ENCODE data around the gene SPRED3. TPM values are rescaled to one million over a fixed set of nuclear protein-coding genes. Genes with fewer than 3 reads are reported as not detected.

SPRED3 gene
- total RNA-seq, 1 donor from 2014 or later: 3.2 TPM

- no peaks in the 10 kb centered on the region for H3K9me3 Mint-ChIP-seq (ENCODE audit: unreplicated experiment)
- DNase-seq (ENCODE audit: low spot score): no peak
- H3K4me1 Mint-ChIP-seq (ENCODE audit: unreplicated experiment): peaks cover 12% of the 10 kb centered on the region
- H3K27ac Mint-ChIP-seq (ENCODE audit: unreplicated experiment): no peak overlapping the region
- TF ChIP-seq CTCF (IDR thresholded peaks at IDR 0.05; ENCODE audit: unreplicated experiment): no peak
- peaks cover 5% of the 10 kb centered on the region for H3K27me3 Mint-ChIP-seq (ENCODE audit: unreplicated experiment)
- H3K4me3 Mint-ChIP-seq (ENCODE audit: unreplicated experiment): no peak overlapping the region
- peaks cover 11% of the 10 kb centered on the region for H3K36me3 Mint-ChIP-seq (ENCODE audit: low read depth, unreplicated experiment)
Measured at GRCh38 chr19:38413416-38413815, 24.9 kb downstream of the SPRED3 start.

DNA sequence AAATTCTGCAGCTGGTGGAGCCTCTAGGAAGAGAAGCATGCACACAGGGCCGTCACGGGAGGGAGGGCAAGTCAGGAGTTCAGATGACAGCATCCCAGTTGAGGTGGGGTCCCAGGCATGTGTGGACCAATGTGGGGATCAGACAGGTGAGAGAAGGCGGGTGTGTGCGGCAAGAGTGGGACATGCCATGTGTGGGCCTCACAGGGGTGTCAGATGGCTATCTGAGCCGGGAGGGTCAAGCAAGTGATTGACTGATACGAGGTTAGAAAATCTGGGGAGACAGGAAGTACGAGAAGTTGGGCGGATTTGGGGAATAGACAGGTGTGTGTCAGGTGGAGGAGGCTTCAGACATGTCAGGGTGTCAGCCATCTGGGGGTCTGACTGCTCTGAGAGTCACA, 28.6 kb downstream of the SPRED3 start:
- H3K27ac Mint-ChIP-seq (ENCODE audit: unreplicated experiment): no peak overlapping the region
- no peaks in the 10 kb centered on the region for H3K9me3 Mint-ChIP-seq (ENCODE audit: unreplicated experiment)

DNA sequence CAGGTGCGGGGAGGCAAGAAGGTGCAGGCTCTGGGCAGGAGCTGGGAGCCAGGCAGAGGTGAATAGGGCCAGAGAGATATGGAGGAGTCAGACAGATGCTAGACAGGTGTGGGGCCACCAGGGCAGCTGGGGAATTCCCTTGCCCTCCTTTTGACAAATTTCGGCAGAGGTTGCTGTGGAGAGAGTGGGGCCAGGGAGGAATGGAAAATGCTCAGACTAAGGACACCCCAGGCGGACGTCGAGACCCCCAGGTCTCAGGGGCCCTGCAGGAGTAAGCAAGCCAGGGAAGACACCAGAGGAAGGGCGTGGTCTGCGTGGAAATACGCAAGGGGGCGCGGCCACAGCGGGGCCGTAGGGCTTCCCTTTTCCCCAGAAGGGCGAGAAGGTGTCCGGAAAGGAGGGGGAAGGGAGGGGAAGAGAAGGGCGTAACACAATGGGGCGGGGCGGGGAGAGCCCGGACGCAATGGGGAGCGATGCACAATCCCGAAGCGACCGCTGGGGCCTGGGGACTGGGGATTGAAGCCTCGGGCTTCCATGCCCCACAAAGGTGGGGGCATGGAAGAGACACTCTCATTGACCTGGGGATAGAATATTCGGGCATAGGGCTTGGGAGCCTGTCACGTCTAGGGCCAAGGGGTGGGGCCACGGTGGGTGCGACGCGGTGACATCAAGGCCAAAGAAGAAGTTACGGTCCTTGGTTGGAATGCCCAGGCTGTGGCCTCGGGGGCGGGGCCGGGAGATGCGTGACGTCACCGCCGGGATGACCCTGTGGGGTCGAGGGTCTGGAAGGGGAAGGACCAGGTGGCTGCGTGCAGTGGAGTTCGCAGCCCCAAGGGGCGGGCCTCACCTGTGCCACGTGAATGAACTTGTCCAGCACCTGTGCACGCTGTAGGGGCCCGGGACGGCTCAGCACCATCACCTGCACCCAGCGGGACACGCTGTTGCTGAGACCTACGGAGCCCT, 29.3 kb downstream of the SPRED3 start:
- H3K27ac Mint-ChIP-seq (ENCODE audit: unreplicated experiment): no peak overlapping the region
- DNase-seq (ENCODE audit: low spot score): peak; percentile 52
- no peaks in the 10 kb centered on the region for H3K9me3 Mint-ChIP-seq (ENCODE audit: unreplicated experiment)

More for the DNA sequence above, 28.6 kb downstream of the SPRED3 start:
- Mint-ChIP-seq H3K4me1 (ENCODE audit: unreplicated experiment) (peaks cover 12% of the 10 kb centered on the region), H3K36me3 (ENCODE audit: low read depth, unreplicated experiment) (peaks cover 8% of the 10 kb centered on the region), H3K27me3 (ENCODE audit: unreplicated experiment) (peaks cover 9% of the 10 kb centered on the region), H3K4me3 (ENCODE audit: unreplicated experiment) (peak overlapping the region; percentile 82)
- no peak for TF ChIP-seq CTCF (IDR thresholded peaks at IDR 0.05; ENCODE audit: unreplicated experiment)
- DNase-seq (ENCODE audit: low spot score): no peak

GRCh38 chr19:38420935-38421334, 32.4 kb downstream of the SPRED3 start:
- Mint-ChIP-seq H3K36me3 (ENCODE audit: low read depth, unreplicated experiment) (peaks cover 4% of the 10 kb centered on the region), H3K4me3 (ENCODE audit: unreplicated experiment) (no peak overlapping the region), H3K27me3 (ENCODE audit: unreplicated experiment) (peaks cover 9% of the 10 kb centered on the region), H3K27ac (ENCODE audit: unreplicated experiment) (no peak overlapping the region), H3K4me1 (ENCODE audit: unreplicated experiment) (peaks cover 20% of the 10 kb centered on the region), H3K9me3 (ENCODE audit: unreplicated experiment) (no peaks in the 10 kb centered on the region)
- no peak for TF ChIP-seq CTCF (IDR thresholded peaks at IDR 0.05; ENCODE audit: unreplicated experiment)
- no peak for DNase-seq (ENCODE audit: low spot score)

More for the DNA sequence above, 29.3 kb downstream of the SPRED3 start:
- Mint-ChIP-seq H3K4me1 (ENCODE audit: unreplicated experiment) (peaks cover 14% of the 10 kb centered on the region), H3K4me3 (ENCODE audit: unreplicated experiment) (peak overlapping the region; percentile 82), H3K27me3 (ENCODE audit: unreplicated experiment) (peaks cover 9% of the 10 kb centered on the region), H3K36me3 (ENCODE audit: low read depth, unreplicated experiment) (peaks cover 4% of the 10 kb centered on the region)
- no peak for TF ChIP-seq CTCF (IDR thresholded peaks at IDR 0.05; ENCODE audit: unreplicated experiment)

DNA sequence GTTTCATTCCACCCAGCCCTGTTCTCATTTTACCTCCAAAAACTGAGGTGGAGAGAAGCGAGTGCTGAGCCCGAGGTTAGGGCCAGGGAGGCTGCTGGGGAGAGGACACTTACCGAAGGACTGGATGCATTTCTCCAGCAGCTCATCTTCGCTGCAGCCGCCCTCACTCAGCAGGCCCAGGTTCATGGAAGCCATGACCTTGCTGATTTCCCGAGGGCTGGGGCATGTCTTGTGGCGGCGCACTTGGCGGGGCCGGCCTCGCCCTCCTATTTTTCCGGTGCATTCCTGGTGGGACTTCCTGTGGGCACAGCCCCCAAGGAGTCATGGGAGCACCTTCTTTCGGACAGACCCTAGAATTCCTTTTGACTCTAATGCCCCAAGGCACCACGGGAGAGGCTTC, 33.4 kb downstream of the SPRED3 start:
- Mint-ChIP-seq H3K4me3 (ENCODE audit: unreplicated experiment) (no peak overlapping the region), H3K36me3 (ENCODE audit: low read depth, unreplicated experiment) (peaks cover 4% of the 10 kb centered on the region), H3K27me3 (ENCODE audit: unreplicated experiment) (peaks cover 9% of the 10 kb centered on the region), H3K4me1 (ENCODE audit: unreplicated experiment) (peaks cover 24% of the 10 kb centered on the region), H3K27ac (ENCODE audit: unreplicated experiment) (no peak overlapping the region), H3K9me3 (ENCODE audit: unreplicated experiment) (no peaks in the 10 kb centered on the region)
- no peak for TF ChIP-seq CTCF (IDR thresholded peaks at IDR 0.05; ENCODE audit: unreplicated experiment)
- no peak for DNase-seq (ENCODE audit: low spot score)

Measured in endothelial cell (in vitro differentiated cells).